GM23338 (cell line): Measurements from ENCODE around the gene SMURF1. TPM values are rescaled to one million over a fixed set of nuclear protein-coding genes. Genes with fewer than 3 reads are reported as not detected.

Source experiments
- ATAC-seq: fragments of 200-7000 bp; cut with Tn5 transposase; 3 replicates; pipeline ENCODE4 v1.9.1; 2020
- DNase-seq: peaks from one replicate; pipeline ENCODE4 v3.0.0-alpha.2; 2015; ENCODE audit warnings: low spot score
- H2AFZ ChIP-seq: fragments of 200-600 bp; sonication (generic); 2 replicates; pipeline ENCODE4 v1.8.0; 2016; ENCODE audit warnings: antibody characterized with exemption, mild to moderate bottlenecking, moderate library complexity
- H3F3A ChIP-seq: fragments of 200-600 bp; sonication (generic); replicated peaks from 2 replicates; pipeline ENCODE4 v1.8.0; 2017; ENCODE audit warnings: antibody characterized with exemption, mixed run types, low read depth
- H3K27ac ChIP-seq: fragments of 200-600 bp; sonication (generic); 2 replicates; pipeline ENCODE4 v1.6.1; 2016; ENCODE audit warnings: low read depth
- H3K27me3 ChIP-seq: fragments of 200-600 bp; sonication (generic); 2 replicates; pipeline ENCODE4 v1.8.0; 2016; ENCODE audit warnings: mild to moderate bottlenecking, mixed run types, moderate library complexity; ENCODE audit not compliant: insufficient read depth
- H3K36me3 ChIP-seq: fragments of 200-600 bp; sonication (generic); 2 replicates; pipeline ENCODE4 v1.8.0; 2016; ENCODE audit warnings: mild to moderate bottlenecking; ENCODE audit not compliant: insufficient read depth
- H3K4me1 ChIP-seq: fragments of 200-600 bp; sonication (generic); 2 replicates; pipeline ENCODE4 v1.8.0; 2016; ENCODE audit warnings: mild to moderate bottlenecking, moderate library complexity; ENCODE audit not compliant: insufficient read depth
- H3K4me2 ChIP-seq: fragments of 200-600 bp; sonication (generic); 2 replicates; pipeline ENCODE4 v1.7.1; 2017; ENCODE audit warnings: mixed run types
- H3K4me3 ChIP-seq: fragments of 200-600 bp; sonication (generic); 2 replicates; pipeline ENCODE4 v1.6.1; 2016; ENCODE audit warnings: mixed run types
- H3K79me2 ChIP-seq: fragments of 200-600 bp; sonication (generic); replicated peaks from 2 replicates; pipeline ENCODE4 v1.8.0; 2017; ENCODE audit warnings: mild to moderate bottlenecking; ENCODE audit not compliant: insufficient read depth
- H3K9me2 ChIP-seq: fragments of 200-600 bp; sonication (generic); 2 replicates; pipeline ENCODE4 v1.8.0; 2017; ENCODE audit not compliant: insufficient read depth
- H4K20me1 ChIP-seq: fragments of 200-600 bp; sonication (generic); replicated peaks from 2 replicates; pipeline ENCODE4 v1.8.0; 2017; ENCODE audit warnings: mild to moderate bottlenecking; ENCODE audit not compliant: insufficient read depth
- H3K27ac Mint-ChIP-seq: 2 replicates; pipeline ENCODE4 v1.8.0; 2020; ENCODE audit warnings: inconsistent platforms, mild to moderate bottlenecking, moderate library complexity, mixed read lengths
- H3K27me3 Mint-ChIP-seq: 3 replicates; pipeline ENCODE4 v1.8.0; 2022; ENCODE audit warnings: low read depth, mild to moderate bottlenecking, moderate library complexity, mixed read lengths, inconsistent platforms; ENCODE audit not compliant: insufficient read depth, poor library complexity
- H3K36me3 Mint-ChIP-seq: 3 replicates; pipeline ENCODE4 v1.8.0; 2021; ENCODE audit warnings: low read depth, mild to moderate bottlenecking, inconsistent platforms, moderate library complexity, mixed read lengths
- H3K4me1 Mint-ChIP-seq: 3 replicates; pipeline ENCODE4 v1.8.0; 2020; ENCODE audit warnings: mild to moderate bottlenecking, inconsistent platforms, mixed read lengths
- H3K4me3 Mint-ChIP-seq: 3 replicates; pipeline ENCODE4 v1.8.0; 2021; ENCODE audit warnings: moderate library complexity, mild to moderate bottlenecking, inconsistent platforms, mixed read lengths
- H3K9me3 Mint-ChIP-seq: 3 replicates; pipeline ENCODE4 v1.8.0; 2020; ENCODE audit warnings: moderate library complexity, mild to moderate bottlenecking, inconsistent platforms, mixed read lengths
- CREB1 ChIP-seq: fragments of 250-450 bp; sonication (Bioruptor Pico); IDR thresholded peaks from 2 replicates; pipeline ENCODE4 v1.5.0; 2020; ENCODE audit warnings: low read depth, mild to moderate bottlenecking, moderate library complexity
- CTCF ChIP-seq, 2 experiments: fragments of 200-600 bp in 1 of 2; sonication (generic) in 1 of 2; conservative IDR thresholded peaks; 2 replicates each; pipeline versions ENCODE4 v1.5.1 to v1.6.1; 2016 to 2017; ENCODE audit warnings: antibody characterized with exemption in 2 of 2, low read depth in 2 of 2, mild to moderate bottlenecking in 2 of 2, moderate library complexity in 1 of 2
- ETS1 ChIP-seq: IDR thresholded peaks from 2 replicates; pipeline ENCODE4 v1.6.1; 2016; ENCODE audit warnings: antibody characterized with exemption
- EZH2 ChIP-seq: fragments of 200-600 bp; sonication (generic); IDR thresholded peaks from one replicate; pipeline ENCODE4 v1.8.0; 2017; ENCODE audit warnings: antibody characterized with exemption, mild to moderate bottlenecking, low read depth; ENCODE audit not compliant: unreplicated experiment
- EZH2phosphoT487 ChIP-seq: fragments of 200-600 bp; sonication (generic); IDR thresholded peaks from one replicate; pipeline ENCODE4 v1.8.1; 2018; ENCODE audit warnings: antibody characterized with exemption; ENCODE audit not compliant: unreplicated experiment
- JUNB ChIP-seq: IDR thresholded peaks from one replicate; pipeline ENCODE4 v1.6.1; 2016; ENCODE audit warnings: antibody characterized with exemption; ENCODE audit not compliant: unreplicated experiment
- NANOG ChIP-seq: IDR thresholded peaks from 2 replicates; pipeline ENCODE4 v1.6.1; 2016; ENCODE audit warnings: antibody characterized with exemption, borderline replicate concordance
- STAT1 ChIP-seq: IDR thresholded peaks from one replicate; pipeline ENCODE4 v1.6.1; 2016; ENCODE audit warnings: antibody characterized with exemption; ENCODE audit not compliant: unreplicated experiment
- ZNF114 ChIP-seq: fragments of 250-450 bp; sonication (Bioruptor Pico); IDR thresholded peaks from 2 replicates; pipeline ENCODE4 v1.5.0; 2020; ENCODE audit warnings: mild to moderate bottlenecking, moderate library complexity
- ZNF331 ChIP-seq: fragments of 250-450 bp; sonication (Bioruptor Pico); IDR thresholded peaks from 2 replicates; pipeline ENCODE4 v1.5.0; 2020; ENCODE audit warnings: low read depth, mild to moderate bottlenecking, moderate library complexity
- ZNF462 ChIP-seq: fragments of 250-450 bp; sonication (Bioruptor Pico); IDR thresholded peaks from 2 replicates; pipeline ENCODE4 v1.5.0; 2020; ENCODE audit warnings: mild to moderate bottlenecking, moderate library complexity
- polyA plus RNA-seq: library from polyadenylated mRNA; unstranded; fragments of >200 nt; fragmentation: Nextera tagmentation; extraction: Ambion mirVana; gene quantifications from 2 replicates; pipeline ENCODE4 v1.2.1, GENCODE V29; 2016
- total RNA-seq: library from RNA; depleted of rRNA; stranded (reverse); fragments of >200 nt; shearing (Covaris generic); gene quantifications from 2 replicates; pipeline ENCODE4 v1.2.3, GENCODE V29; 2014
- TF ChIP-seq, protein P1 (sequence below): IDR thresholded peaks from one replicate; pipeline ENCODE4 v1.6.1; 2018; ENCODE audit warnings: antibody characterized with exemption; ENCODE audit not compliant: unreplicated experiment

Gene SMURF1
- total and polyA plus RNA-seq, 2 experiments from 2014 or later, result 5.8 to 23.9 TPM

DNA sequence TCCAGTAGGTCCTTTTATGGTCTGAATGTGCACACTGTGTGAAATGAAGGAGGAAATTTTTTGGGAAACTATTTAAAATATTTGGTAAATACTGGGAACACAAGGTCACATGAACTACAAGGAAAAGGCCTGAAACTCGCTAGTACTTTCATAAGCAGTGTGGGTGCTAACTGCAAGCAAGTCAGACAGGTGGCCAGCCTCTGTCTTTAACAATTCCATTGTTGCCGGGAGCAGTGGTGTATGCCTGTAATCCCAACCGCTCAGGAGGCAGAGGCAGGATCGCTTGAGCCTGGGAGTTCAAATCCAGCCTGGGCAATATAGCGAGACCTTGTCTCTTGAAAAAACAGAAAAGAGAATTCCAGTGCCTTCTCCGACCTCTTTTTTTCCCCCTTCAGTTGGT, 37.5 kb downstream of the SMURF1 start:
- Mint-ChIP-seq H3K9me3 (no peaks in the 10 kb centered on the region), H3K27ac (no peak overlapping the region), H3K4me3 (no peak overlapping the region), H3K27me3 (peaks cover 4% of the 10 kb centered on the region), H3K36me3 (no peaks in the 10 kb centered on the region), H3K4me1 (peaks cover 42% of the 10 kb centered on the region)
- H3K27me3 ChIP-seq, result no peaks in the 10 kb centered on the region
- H3K4me2 ChIP-seq, result peak overlapping the region; percentile 27; the same call in 1 of the 2 replicates
- peak overlapping the region; percentile 35; the same call in 1 of the 2 replicates for H3K27ac ChIP-seq
- no peaks in the 10 kb centered on the region for H3K36me3 ChIP-seq
- H3K4me3 ChIP-seq, result no peak overlapping the region
- DNase-seq, result peak; percentile 59
- ATAC-seq, result peak; percentile 79
- H2AFZ ChIP-seq, result no peak overlapping the region
- H3F3A ChIP-seq, result no peaks in the 10 kb centered on the region
- H3K4me1 ChIP-seq, result peaks cover 31% of the 10 kb centered on the region
- H3K9me2 ChIP-seq, result no peaks in the 10 kb centered on the region
- peaks cover 100% of the 10 kb centered on the region for H3K79me2 ChIP-seq
- TF ChIP-seq CREB1 (no peak), ZNF114 (no peak), JUNB (no peak), NANOG (no peak), STAT1 (no peak), EZH2phosphoT487 (no peak), CTCF (conservative IDR thresholded peaks at IDR 0.05; ENCODE audit: low read depth in 2 of 2) (no peak), ZNF462 (no peak), ZNF331 (no peak), EZH2 (no peak), ETS1 (no peak)
- TF ChIP-seq, protein P1, sequence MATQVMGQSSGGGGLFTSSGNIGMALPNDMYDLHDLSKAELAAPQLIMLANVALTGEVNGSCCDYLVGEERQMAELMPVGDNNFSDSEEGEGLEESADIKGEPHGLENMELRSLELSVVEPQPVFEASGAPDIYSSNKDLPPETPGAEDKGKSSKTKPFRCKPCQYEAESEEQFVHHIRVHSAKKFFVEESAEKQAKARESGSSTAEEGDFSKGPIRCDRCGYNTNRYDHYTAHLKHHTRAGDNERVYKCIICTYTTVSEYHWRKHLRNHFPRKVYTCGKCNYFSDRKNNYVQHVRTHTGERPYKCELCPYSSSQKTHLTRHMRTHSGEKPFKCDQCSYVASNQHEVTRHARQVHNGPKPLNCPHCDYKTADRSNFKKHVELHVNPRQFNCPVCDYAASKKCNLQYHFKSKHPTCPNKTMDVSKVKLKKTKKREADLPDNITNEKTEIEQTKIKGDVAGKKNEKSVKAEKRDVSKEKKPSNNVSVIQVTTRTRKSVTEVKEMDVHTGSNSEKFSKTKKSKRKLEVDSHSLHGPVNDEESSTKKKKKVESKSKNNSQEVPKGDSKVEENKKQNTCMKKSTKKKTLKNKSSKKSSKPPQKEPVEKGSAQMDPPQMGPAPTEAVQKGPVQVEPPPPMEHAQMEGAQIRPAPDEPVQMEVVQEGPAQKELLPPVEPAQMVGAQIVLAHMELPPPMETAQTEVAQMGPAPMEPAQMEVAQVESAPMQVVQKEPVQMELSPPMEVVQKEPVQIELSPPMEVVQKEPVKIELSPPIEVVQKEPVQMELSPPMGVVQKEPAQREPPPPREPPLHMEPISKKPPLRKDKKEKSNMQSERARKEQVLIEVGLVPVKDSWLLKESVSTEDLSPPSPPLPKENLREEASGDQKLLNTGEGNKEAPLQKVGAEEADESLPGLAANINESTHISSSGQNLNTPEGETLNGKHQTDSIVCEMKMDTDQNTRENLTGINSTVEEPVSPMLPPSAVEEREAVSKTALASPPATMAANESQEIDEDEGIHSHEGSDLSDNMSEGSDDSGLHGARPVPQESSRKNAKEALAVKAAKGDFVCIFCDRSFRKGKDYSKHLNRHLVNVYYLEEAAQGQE, result no peak
- H4K20me1 ChIP-seq, result peaks cover 17% of the 10 kb centered on the region; the same call in 1 of the 2 replicates
